Measurements from ENCODE around the gene TRIM61. TPM values are rescaled to one million over a fixed set of nuclear protein-coding genes. Genes with fewer than 3 reads are reported as not detected.

The TRIM61 gene
- total RNA-seq, 3 donors from 2014 or later: 0.73 TPM; not detected in 2

DNA sequence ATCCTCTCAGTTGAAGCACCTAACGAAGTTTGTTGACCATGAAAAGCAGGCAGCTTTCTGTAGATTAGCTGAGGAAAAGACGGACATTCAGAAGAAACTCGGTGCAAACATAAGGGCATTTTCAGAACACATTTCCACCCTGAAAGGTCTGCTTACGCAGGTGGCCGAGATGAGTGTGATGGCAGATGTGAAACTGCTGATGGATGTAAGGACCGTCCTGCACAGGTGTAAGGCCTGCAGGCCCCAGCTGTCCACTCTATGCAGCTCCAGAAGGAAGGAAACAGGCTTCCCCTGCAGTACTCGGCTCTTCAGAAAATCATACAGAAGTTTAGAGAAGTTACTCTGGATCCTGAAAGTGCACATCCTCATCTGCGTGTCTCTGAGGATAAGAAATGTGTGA is 33.5 kb upstream of the TRIM61 start:
- H3K36me3 ChIP-seq (ENCODE audit: low read depth): no peaks in the 10 kb centered on the region
- H3K9me3 ChIP-seq: no peaks in the 10 kb centered on the region
- no peak for ATAC-seq
- TF ChIP-seq, protein P1, sequence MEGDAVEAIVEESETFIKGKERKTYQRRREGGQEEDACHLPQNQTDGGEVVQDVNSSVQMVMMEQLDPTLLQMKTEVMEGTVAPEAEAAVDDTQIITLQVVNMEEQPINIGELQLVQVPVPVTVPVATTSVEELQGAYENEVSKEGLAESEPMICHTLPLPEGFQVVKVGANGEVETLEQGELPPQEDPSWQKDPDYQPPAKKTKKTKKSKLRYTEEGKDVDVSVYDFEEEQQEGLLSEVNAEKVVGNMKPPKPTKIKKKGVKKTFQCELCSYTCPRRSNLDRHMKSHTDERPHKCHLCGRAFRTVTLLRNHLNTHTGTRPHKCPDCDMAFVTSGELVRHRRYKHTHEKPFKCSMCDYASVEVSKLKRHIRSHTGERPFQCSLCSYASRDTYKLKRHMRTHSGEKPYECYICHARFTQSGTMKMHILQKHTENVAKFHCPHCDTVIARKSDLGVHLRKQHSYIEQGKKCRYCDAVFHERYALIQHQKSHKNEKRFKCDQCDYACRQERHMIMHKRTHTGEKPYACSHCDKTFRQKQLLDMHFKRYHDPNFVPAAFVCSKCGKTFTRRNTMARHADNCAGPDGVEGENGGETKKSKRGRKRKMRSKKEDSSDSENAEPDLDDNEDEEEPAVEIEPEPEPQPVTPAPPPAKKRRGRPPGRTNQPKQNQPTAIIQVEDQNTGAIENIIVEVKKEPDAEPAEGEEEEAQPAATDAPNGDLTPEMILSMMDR (IDR thresholded peaks at IDR 0.05): no peak
- H3K4me3 ChIP-seq: no peak overlapping the region
- no peak for DNase-seq
- intact Hi-C loops (cut with DNase I, micrococcal nuclease): no loop called here
- H3K4me1 ChIP-seq (ENCODE audit: low read depth): no peaks in the 10 kb centered on the region

DNA sequence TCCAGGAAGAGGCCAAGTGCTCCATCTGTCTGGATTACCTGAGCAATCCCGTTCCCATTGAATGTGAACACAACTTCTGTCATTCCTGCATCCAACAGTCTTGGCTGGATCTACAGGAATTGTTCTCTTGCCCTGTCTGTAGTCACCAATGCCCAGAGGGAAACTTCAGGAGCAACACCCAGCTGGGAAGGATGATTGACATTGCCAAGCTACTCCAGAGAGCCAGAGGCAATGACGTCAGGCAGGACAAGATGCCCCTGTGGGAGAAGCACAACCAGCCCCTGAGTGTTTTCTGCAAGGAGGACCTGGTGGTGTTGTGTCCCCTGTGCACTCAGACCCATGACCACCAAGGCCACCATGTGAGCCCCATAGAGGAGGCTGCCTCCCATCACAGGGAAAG is 33.0 kb upstream of the TRIM61 start:
- intact Hi-C loops (cut with DNase I, micrococcal nuclease): no loop called here
- no peak for ATAC-seq
- TF ChIP-seq, protein P1 (IDR thresholded peaks at IDR 0.05): no peak
- DNase-seq: no peak
- Histone ChIP-seq H3K4me3 (no peak overlapping the region), H3K4me1 (ENCODE audit: low read depth) (no peaks in the 10 kb centered on the region), H3K9me3 (no peaks in the 10 kb centered on the region), H3K36me3 (ENCODE audit: low read depth) (no peaks in the 10 kb centered on the region)

DNA sequence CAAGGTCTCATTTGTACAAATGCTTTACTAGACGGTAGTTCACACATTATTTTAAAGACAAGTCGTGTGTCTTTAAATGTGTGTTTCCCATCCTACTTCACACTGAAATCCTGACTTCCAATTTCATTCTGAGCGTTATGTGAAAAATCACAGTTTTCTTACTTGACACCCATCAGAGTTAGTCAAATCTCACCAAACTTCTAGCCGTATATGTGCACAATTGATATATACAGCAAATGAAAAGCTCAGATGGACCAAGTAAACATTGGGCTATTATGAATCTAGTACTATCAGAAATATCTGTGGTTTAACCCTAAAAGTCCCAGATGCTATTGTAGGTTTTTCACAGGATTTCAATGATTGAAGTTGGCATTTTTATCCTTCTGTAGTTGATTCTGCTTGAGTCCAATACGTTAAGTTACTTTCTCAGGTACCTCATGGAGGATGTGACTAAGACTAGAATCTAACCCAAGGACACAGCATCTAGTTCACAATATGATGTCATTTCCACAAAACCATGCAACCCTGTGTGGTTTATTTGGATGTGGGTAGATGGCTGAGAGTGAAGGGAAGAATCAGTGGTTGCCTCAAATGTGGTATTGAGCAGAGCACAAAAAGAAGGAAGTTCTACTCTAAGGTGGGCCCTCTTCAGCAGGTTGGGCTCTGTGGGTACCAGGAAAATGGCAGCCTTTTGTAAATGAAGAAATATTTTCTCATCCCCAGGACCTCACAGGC is 32.2 kb upstream of the TRIM61 start:
- no peaks in the 10 kb centered on the region for H3K4me1 ChIP-seq (ENCODE audit: low read depth)
- intact Hi-C loops (cut with DNase I, micrococcal nuclease): no loop called here
- ATAC-seq (no peak), DNase-seq (no peak)
- no peak overlapping the region for H3K4me3 ChIP-seq
- no peaks in the 10 kb centered on the region for H3K9me3 ChIP-seq
- H3K36me3 ChIP-seq (ENCODE audit: low read depth): no peaks in the 10 kb centered on the region
- TF ChIP-seq, protein P1 (IDR thresholded peaks at IDR 0.05): no peak

DNA sequence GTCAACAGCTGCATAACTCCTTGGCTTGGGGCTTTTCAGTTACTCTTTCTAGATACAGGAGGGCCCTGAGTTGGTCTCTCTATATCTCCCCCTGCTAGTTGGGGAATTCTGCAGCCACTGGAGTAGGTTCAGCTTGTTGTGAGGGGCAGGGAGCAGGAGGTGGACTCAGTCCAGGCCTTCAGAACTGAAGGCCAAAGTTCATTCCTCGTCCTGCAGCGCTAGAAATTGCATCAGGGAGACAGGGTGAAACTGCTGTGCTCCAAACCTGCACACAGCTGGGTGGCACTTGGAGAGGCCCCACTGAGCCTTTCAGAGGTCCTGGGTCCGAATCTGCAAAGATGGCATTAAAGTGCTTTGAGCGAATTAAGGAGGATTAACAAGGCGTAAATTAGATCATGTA is 29.4 kb upstream of the TRIM61 start:
- Histone ChIP-seq H3K36me3 (ENCODE audit: low read depth) (no peaks in the 10 kb centered on the region), H3K4me1 (ENCODE audit: low read depth) (no peaks in the 10 kb centered on the region), H3K9me3 (no peaks in the 10 kb centered on the region), H3K4me3 (no peak overlapping the region)
- DNase-seq (no peak), ATAC-seq (no peak)
- TF ChIP-seq, protein P1 (IDR thresholded peaks at IDR 0.05): no peak
- intact Hi-C loops (cut with DNase I, micrococcal nuclease): no loop called here

DNA sequence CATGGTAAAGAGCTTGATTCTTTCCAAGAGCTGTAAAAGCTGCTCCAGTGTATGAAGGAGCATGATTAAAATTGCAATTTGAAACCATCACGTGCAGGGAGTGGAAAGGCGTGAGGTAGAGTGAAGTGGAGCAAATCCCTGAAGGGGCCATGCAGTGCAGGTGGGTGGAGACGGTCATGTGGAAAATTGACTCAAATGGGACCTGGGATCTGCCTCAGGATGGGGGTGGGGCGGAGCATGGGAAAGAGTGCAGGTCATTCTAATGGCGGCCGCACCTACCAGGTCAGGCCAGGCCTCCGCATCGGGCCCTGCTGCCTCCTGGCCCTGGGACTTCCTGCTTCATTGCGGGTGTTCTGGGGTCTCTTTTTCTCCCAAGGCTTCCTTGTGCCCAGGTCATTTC is 29.0 kb upstream of the TRIM61 start:
- no peak for ATAC-seq
- H3K36me3 ChIP-seq (ENCODE audit: low read depth): no peaks in the 10 kb centered on the region
- TF ChIP-seq, protein P1 (IDR thresholded peaks at IDR 0.05): no peak

More for the DNA sequence above, 29.0 kb upstream of the TRIM61 start:
- H3K4me1 ChIP-seq (ENCODE audit: low read depth): no peaks in the 10 kb centered on the region
- H3K4me3 ChIP-seq: no peak overlapping the region
- no peak for DNase-seq
- H3K9me3 ChIP-seq: no peaks in the 10 kb centered on the region
- intact Hi-C loops (cut with DNase I, micrococcal nuclease): no loop called here

Measured in mucosa of descending colon (tissue), 3 donors.